Measurements from ENCODE around the gene CAPN1. TPM values are rescaled to one million over a fixed set of nuclear protein-coding genes. Genes with fewer than 3 reads are reported as not detected.

CAPN1 gene
- total RNA-seq, 1 experiment from 2014 or later: 256 TPM

DNA sequence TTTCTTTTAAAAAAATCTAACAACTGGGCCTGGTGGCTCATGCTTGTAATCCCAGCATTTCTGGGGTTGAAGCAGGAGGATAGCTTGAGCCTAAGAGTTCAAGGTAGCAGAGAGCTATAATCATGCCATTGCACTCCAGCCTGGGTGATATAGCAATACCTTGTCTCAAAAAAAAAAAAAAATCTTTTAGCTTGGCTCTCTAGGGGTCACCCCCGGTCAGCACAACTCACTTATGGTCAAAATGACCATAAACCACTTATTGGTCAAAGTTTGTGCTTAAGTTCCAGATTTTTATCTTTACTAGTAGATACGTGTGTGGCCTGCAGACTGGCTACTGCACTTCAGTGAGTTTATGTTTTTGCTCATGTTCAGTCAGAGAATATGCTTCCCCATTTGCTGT, 18.0 kb upstream of the CAPN1 start:
- Histone ChIP-seq H3K27me3 (ENCODE audit: control insufficient read depth, insufficient read depth, low read length) (no peaks in the 10 kb centered on the region), H3K27ac (ENCODE audit: low read length) (no peak overlapping the region), H3K9me3 (ENCODE audit: control insufficient read depth, insufficient read depth, low read depth, low read length) (no peaks in the 10 kb centered on the region), H3K4me1 (ENCODE audit: control insufficient read depth, insufficient read depth, low read length) (0 out of 2 replicates have a peak, but pooled peaks cover 7% of the 10 kb centered on the region), H3K4me3 (ENCODE audit: low read depth in 2 of 2, low read length in 2 of 2) (no peak overlapping the region), H3K36me3 (ENCODE audit: control insufficient read depth, insufficient read depth, low read length) (no peaks in the 10 kb centered on the region)
- intact Hi-C loops (cut with micrococcal nuclease; ENCODE audit: unreplicated experiment): no loop called here
- no peak for TF ChIP-seq SIN3A (IDR thresholded peaks at IDR 0.05; ENCODE audit: borderline replicate concordance, insufficient read depth, low read depth, low read length)
- TF ChIP-seq TCF7L2 (IDR thresholded peaks at IDR 0.05; ENCODE audit: low read depth, low read length): no peak
- TF ChIP-seq, protein P1, sequence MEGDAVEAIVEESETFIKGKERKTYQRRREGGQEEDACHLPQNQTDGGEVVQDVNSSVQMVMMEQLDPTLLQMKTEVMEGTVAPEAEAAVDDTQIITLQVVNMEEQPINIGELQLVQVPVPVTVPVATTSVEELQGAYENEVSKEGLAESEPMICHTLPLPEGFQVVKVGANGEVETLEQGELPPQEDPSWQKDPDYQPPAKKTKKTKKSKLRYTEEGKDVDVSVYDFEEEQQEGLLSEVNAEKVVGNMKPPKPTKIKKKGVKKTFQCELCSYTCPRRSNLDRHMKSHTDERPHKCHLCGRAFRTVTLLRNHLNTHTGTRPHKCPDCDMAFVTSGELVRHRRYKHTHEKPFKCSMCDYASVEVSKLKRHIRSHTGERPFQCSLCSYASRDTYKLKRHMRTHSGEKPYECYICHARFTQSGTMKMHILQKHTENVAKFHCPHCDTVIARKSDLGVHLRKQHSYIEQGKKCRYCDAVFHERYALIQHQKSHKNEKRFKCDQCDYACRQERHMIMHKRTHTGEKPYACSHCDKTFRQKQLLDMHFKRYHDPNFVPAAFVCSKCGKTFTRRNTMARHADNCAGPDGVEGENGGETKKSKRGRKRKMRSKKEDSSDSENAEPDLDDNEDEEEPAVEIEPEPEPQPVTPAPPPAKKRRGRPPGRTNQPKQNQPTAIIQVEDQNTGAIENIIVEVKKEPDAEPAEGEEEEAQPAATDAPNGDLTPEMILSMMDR (IDR thresholded peaks at IDR 0.05): no peak
- TF ChIP-seq, protein P2, sequence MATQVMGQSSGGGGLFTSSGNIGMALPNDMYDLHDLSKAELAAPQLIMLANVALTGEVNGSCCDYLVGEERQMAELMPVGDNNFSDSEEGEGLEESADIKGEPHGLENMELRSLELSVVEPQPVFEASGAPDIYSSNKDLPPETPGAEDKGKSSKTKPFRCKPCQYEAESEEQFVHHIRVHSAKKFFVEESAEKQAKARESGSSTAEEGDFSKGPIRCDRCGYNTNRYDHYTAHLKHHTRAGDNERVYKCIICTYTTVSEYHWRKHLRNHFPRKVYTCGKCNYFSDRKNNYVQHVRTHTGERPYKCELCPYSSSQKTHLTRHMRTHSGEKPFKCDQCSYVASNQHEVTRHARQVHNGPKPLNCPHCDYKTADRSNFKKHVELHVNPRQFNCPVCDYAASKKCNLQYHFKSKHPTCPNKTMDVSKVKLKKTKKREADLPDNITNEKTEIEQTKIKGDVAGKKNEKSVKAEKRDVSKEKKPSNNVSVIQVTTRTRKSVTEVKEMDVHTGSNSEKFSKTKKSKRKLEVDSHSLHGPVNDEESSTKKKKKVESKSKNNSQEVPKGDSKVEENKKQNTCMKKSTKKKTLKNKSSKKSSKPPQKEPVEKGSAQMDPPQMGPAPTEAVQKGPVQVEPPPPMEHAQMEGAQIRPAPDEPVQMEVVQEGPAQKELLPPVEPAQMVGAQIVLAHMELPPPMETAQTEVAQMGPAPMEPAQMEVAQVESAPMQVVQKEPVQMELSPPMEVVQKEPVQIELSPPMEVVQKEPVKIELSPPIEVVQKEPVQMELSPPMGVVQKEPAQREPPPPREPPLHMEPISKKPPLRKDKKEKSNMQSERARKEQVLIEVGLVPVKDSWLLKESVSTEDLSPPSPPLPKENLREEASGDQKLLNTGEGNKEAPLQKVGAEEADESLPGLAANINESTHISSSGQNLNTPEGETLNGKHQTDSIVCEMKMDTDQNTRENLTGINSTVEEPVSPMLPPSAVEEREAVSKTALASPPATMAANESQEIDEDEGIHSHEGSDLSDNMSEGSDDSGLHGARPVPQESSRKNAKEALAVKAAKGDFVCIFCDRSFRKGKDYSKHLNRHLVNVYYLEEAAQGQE (IDR thresholded peaks at IDR 0.05; ENCODE audit: insufficient read depth in 1 of 2, low read depth in 2 of 2, low read length in 1 of 2): no peak
- in situ Hi-C loops (cut with HindIII; ENCODE audit: low pct_unique_long_range_greater_than_20kb, low sequenced_read_pairs): no loop called here
- ATAC-seq (no peak), DNase-seq (ENCODE audit: low read depth, low spot score) (no peak)
- POLR2A ChIA-PET: no interaction called here
- CTCF ChIA-PET: no interaction called here
- no TSS peak for BruUV-seq (replicated peaks)

DNA sequence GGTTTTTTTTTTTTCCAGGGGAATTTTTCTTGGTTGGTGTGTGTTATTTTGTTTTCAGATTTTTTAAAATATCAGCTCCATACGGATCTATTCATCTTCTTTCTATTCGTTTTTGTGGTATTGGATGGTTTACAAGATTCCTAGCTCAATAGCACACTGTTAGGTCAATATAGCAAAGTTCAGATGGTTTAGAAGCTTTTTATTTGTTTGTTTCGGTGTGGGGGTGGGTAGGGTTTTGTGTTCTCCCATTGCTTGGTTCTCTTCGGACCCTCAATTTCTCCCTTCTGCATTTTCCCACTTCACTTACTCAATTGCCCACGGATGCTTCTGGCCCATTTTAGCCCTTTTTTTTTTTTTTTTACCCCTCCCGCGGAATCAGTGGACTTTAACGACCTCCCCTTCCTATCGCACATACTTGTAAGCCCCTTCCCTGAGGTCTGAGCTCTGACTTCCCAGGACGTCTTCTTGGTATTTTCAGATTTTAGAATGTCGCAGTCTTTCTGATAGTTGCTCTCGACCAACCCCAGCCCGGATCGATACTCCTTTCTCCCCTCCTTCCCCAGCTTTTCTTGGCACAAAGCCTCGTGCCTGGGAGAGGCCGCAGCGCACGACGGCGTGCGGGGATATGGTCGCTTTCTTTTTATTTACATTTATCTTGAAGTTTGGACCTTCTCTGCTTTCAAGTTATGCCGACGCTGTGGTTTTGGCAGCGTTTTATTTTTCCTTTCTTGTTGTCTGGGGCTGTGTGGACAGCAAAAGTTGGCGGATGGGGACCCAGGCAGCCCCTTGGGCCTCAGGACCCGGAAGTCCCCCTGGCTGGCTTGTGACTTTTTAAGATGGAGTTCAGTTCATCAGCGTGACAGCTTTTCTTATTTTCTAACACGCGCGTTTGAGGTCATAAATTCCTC, 16.1 kb upstream of the CAPN1 start:
- no peak for TF ChIP-seq POLR2AphosphoS5 (IDR thresholded peaks at IDR 0.05; ENCODE audit: low read depth, low read length)
- peak; percentile 69; the same call in 1 of the 2 replicates for TF ChIP-seq TCF7L2 (IDR thresholded peaks at IDR 0.05; ENCODE audit: low read depth, low read length)
- in situ Hi-C loops (cut with HindIII; ENCODE audit: low pct_unique_long_range_greater_than_20kb, low sequenced_read_pairs) (no loop called here), intact Hi-C loops (cut with micrococcal nuclease; ENCODE audit: unreplicated experiment) (no loop called here)
- peak overlapping the region; percentile 22 to 43 for H3K4me3 ChIP-seq (ENCODE audit: low read depth in 2 of 2, low read length in 2 of 2)
- H3K27ac ChIP-seq (ENCODE audit: low read length): peak overlapping the region; percentile 78
- H3K36me3 ChIP-seq (ENCODE audit: control insufficient read depth, insufficient read depth, low read length): no peaks in the 10 kb centered on the region
- H3K9me3 ChIP-seq (ENCODE audit: control insufficient read depth, insufficient read depth, low read depth, low read length): no peaks in the 10 kb centered on the region
- ATAC-seq (0 out of 2 replicates have a peak, but pooled peaks have one; percentile 43), DNase-seq (ENCODE audit: low read depth, low spot score) (no peak)
- no peaks in the 10 kb centered on the region for H3K27me3 ChIP-seq (ENCODE audit: control insufficient read depth, insufficient read depth, low read length)
- 0 out of 2 replicates have a peak, but pooled peaks cover 10% of the 10 kb centered on the region for H3K4me1 ChIP-seq (ENCODE audit: control insufficient read depth, insufficient read depth, low read length)
- ChIA-PET POLR2A (interaction anchor here (0.6 to 0.7 kb wide), 6 partner anchors 8 to 1220 kb away, joined by 4 to 16 read pairs (median 5); no protein-coding TSS in a partner anchor), CTCF (interaction anchor here (0.6 to 0.7 kb wide), 2 partner anchors 15 to 374 kb away, joined by 3 to 9 read pairs; no protein-coding TSS in a partner anchor)
- no TSS peak for BruUV-seq (replicated peaks)

DNA sequence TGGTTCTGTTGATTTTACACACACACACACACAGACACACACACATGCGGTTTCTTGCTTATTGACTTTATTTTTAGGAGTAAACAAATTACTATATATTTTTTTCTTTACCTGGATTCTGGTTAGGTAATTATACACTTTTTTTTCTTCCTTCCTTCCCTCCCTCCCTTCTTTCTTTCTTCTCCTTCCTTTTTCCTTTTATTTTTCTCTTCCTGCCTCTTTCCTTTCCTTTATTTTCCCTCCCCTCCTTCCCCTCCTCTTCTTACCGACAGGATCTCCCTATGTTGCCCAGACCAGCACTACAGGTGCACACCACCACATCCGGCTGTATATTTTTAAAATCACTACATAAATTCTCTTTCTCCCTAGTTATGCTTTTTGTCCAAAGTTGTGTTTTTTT, 14.8 kb upstream of the CAPN1 start:
- Histone ChIP-seq H3K4me3 (ENCODE audit: low read depth in 2 of 2, low read length in 2 of 2) (no peak overlapping the region), H3K4me1 (ENCODE audit: control insufficient read depth, insufficient read depth, low read length) (0 out of 2 replicates have a peak, but pooled peaks cover 10% of the 10 kb centered on the region), H3K9me3 (ENCODE audit: control insufficient read depth, insufficient read depth, low read depth, low read length) (no peaks in the 10 kb centered on the region), H3K27ac (ENCODE audit: low read length) (no peak overlapping the region), H3K36me3 (ENCODE audit: control insufficient read depth, insufficient read depth, low read length) (no peaks in the 10 kb centered on the region), H3K27me3 (ENCODE audit: control insufficient read depth, insufficient read depth, low read length) (no peaks in the 10 kb centered on the region)
- ChIA-PET POLR2A (no interaction called here), CTCF (no interaction called here)
- ATAC-seq (no peak), DNase-seq (ENCODE audit: low read depth, low spot score) (no peak)
- in situ Hi-C loops (cut with HindIII; ENCODE audit: low pct_unique_long_range_greater_than_20kb, low sequenced_read_pairs): no loop called here
- intact Hi-C loops (cut with micrococcal nuclease; ENCODE audit: unreplicated experiment): no loop called here
- TF ChIP-seq TCF7L2 (IDR thresholded peaks at IDR 0.05; ENCODE audit: low read depth, low read length) (no peak), POLR2AphosphoS5 (IDR thresholded peaks at IDR 0.05; ENCODE audit: low read depth, low read length) (no peak), SIN3A (IDR thresholded peaks at IDR 0.05; ENCODE audit: borderline replicate concordance, insufficient read depth, low read depth, low read length) (no peak)
- TF ChIP-seq, protein P1 (IDR thresholded peaks at IDR 0.05): no peak
- TF ChIP-seq, protein P2 (IDR thresholded peaks at IDR 0.05; ENCODE audit: insufficient read depth in 1 of 2, low read depth in 2 of 2, low read length in 1 of 2): no peak
- BruUV-seq (replicated peaks): no TSS peak

All from Panc1 (cell line).